ENCODE data around the gene NXPE3.

Gene NXPE3

GRCh38 chr3:101853982-101854381, 75.0 kb downstream of the NXPE3 start:
- DNase-seq (ENCODE audit: low read depth) = no peak
- TF ChIP-seq CTCF (IDR thresholded peaks at IDR 0.05; ENCODE audit: low read depth, low read length) (no peak), POLR2A (IDR thresholded peaks at IDR 0.05; ENCODE audit: extremely low read depth, insufficient read length) (no peak), MAX (IDR thresholded peaks at IDR 0.05; ENCODE audit: low read depth, low read length) (no peak), MYC (IDR thresholded peaks at IDR 0.05; ENCODE audit: low read depth, low read length) (no peak)
- H3K4me3 ChIP-seq (ENCODE audit: low read depth, low read length) = no peak overlapping the region

GRCh38 chr3:101854608-101855304, 75.7 kb downstream of the NXPE3 start:
- no peak overlapping the region for H3K4me3 ChIP-seq (ENCODE audit: low read depth, low read length)
- TF ChIP-seq POLR2A (IDR thresholded peaks at IDR 0.05; ENCODE audit: extremely low read depth, insufficient read length) = no peak
- TF ChIP-seq CTCF (IDR thresholded peaks at IDR 0.05; ENCODE audit: low read depth, low read length) = no peak
- no peak for TF ChIP-seq MYC (IDR thresholded peaks at IDR 0.05; ENCODE audit: low read depth, low read length)
- no peak for TF ChIP-seq MAX (IDR thresholded peaks at IDR 0.05; ENCODE audit: low read depth, low read length)
- DNase-seq (ENCODE audit: low read depth) = no peak

GRCh38 chr3:101857301-101857741, 78.3 kb downstream of the NXPE3 start:
- H3K4me3 ChIP-seq (ENCODE audit: low read depth, low read length) = no peak overlapping the region
- DNase-seq (ENCODE audit: low read depth) = no peak
- no peak for TF ChIP-seq CTCF (IDR thresholded peaks at IDR 0.05; ENCODE audit: low read depth, low read length)
- TF ChIP-seq MYC (IDR thresholded peaks at IDR 0.05; ENCODE audit: low read depth, low read length) = no peak
- no peak for TF ChIP-seq MAX (IDR thresholded peaks at IDR 0.05; ENCODE audit: low read depth, low read length)
- no peak for TF ChIP-seq POLR2A (IDR thresholded peaks at IDR 0.05; ENCODE audit: extremely low read depth, insufficient read length)

- TF ChIP-seq MAX (IDR thresholded peaks at IDR 0.05; ENCODE audit: low read depth, low read length) (no peak), POLR2A (IDR thresholded peaks at IDR 0.05; ENCODE audit: extremely low read depth, insufficient read length) (no peak), CTCF (IDR thresholded peaks at IDR 0.05; ENCODE audit: low read depth, low read length) (no peak), MYC (IDR thresholded peaks at IDR 0.05; ENCODE audit: low read depth, low read length) (no peak)
- no peak overlapping the region for H3K4me3 ChIP-seq (ENCODE audit: low read depth, low read length)
- DNase-seq (ENCODE audit: low read depth) = no peak
These were observed 79.5 kb downstream of the NXPE3 start for GRCh38 chr3:101858464-101859030.

GRCh38 chr3:101859882-101860448, 81.0 kb downstream of the NXPE3 start:
- no peak for DNase-seq (ENCODE audit: low read depth)

More at GRCh38 chr3:101859882-101860448, 81.0 kb downstream of the NXPE3 start:
- no peak overlapping the region for H3K4me3 ChIP-seq (ENCODE audit: low read depth, low read length)
- TF ChIP-seq MYC (IDR thresholded peaks at IDR 0.05; ENCODE audit: low read depth, low read length) (no peak), POLR2A (IDR thresholded peaks at IDR 0.05; ENCODE audit: extremely low read depth, insufficient read length) (no peak), MAX (IDR thresholded peaks at IDR 0.05; ENCODE audit: low read depth, low read length) (no peak), CTCF (IDR thresholded peaks at IDR 0.05; ENCODE audit: low read depth, low read length) (no peak)

Data from NB4 (cell line).